H9 (cell line): Measurements from ENCODE around the gene BAG2. TPM values are rescaled to one million over a fixed set of nuclear protein-coding genes. Genes with fewer than 3 reads are reported as not detected.

Experiments
- DNase-seq: peaks from one replicate; pipeline ENCODE4 v3.0.0-alpha.2; 2017
- H2AFZ ChIP-seq: one replicate; pipeline ENCODE4 v1.6.1; 2013; ENCODE audit warnings: mild to moderate bottlenecking, low read length, control low read depth, moderate library complexity
- H2AK5ac ChIP-seq: 2 replicates; pipeline ENCODE4 v1.6.1; 2013; ENCODE audit warnings: low read length, control low read depth, mixed read lengths; ENCODE audit not compliant: insufficient read length
- H2BK120ac ChIP-seq: one replicate; pipeline ENCODE4 v1.6.1; 2013; ENCODE audit warnings: low read depth, mild to moderate bottlenecking, low read length, control low read depth, inconsistent platforms; ENCODE audit not compliant: poor library complexity, severe bottlenecking
- H2BK12ac ChIP-seq: 2 replicates; pipeline ENCODE4 v1.6.1; 2013; ENCODE audit warnings: low read length, control low read depth, mixed read lengths, low read depth; ENCODE audit not compliant: insufficient read length
- H2BK15ac ChIP-seq: 2 replicates; pipeline ENCODE4 v1.6.1; 2013; ENCODE audit warnings: low read depth, low read length, control low read depth
- H2BK20ac ChIP-seq: one replicate; pipeline ENCODE4 v1.6.1; 2013; ENCODE audit warnings: low read depth, mild to moderate bottlenecking, low read length, control low read depth, inconsistent platforms; ENCODE audit not compliant: poor library complexity, severe bottlenecking
- H2BK5ac ChIP-seq: 2 replicates; pipeline ENCODE4 v1.6.1; 2013; ENCODE audit warnings: low read length, control low read depth, mixed read lengths; ENCODE audit not compliant: insufficient read length
- H3K14ac ChIP-seq: 2 replicates; pipeline ENCODE4 v1.6.1; 2013; ENCODE audit warnings: low read length, control low read depth; ENCODE audit not compliant: insufficient read depth
- H3K18ac ChIP-seq: 2 replicates; pipeline ENCODE4 v1.6.1; 2013; ENCODE audit warnings: low read depth, mild to moderate bottlenecking, mixed read lengths, low read length, control low read depth; ENCODE audit not compliant: insufficient read length
- H3K23ac ChIP-seq: 2 replicates; pipeline ENCODE4 v1.6.1; 2013; ENCODE audit warnings: low read length, control low read depth, mixed read lengths, low read depth; ENCODE audit not compliant: insufficient read length
- H3K23me2 ChIP-seq: 2 replicates; pipeline ENCODE4 v1.6.1; 2013; ENCODE audit warnings: low read depth, mild to moderate bottlenecking, mixed read lengths, low read length, control low read depth; ENCODE audit not compliant: insufficient read length, poor library complexity, severe bottlenecking
- H3K27ac ChIP-seq: 2 replicates; pipeline ENCODE4 v1.5.1; 2013; ENCODE audit warnings: low read length, control low read depth, mixed read lengths, low read depth; ENCODE audit not compliant: insufficient read length
- H3K27me3 ChIP-seq: 2 replicates; pipeline ENCODE4 v1.6.1; 2013; ENCODE audit warnings: low read length, control low read depth, inconsistent platforms; ENCODE audit not compliant: insufficient read depth
- H3K4ac ChIP-seq: 2 replicates; pipeline ENCODE4 v1.6.1; 2013; ENCODE audit warnings: low read depth, mild to moderate bottlenecking, control low read depth, inconsistent platforms, low read length, moderate library complexity
- H3K4me1 ChIP-seq: 2 replicates; pipeline ENCODE4 v1.6.1; 2013; ENCODE audit warnings: low read length, control low read depth, inconsistent platforms; ENCODE audit not compliant: insufficient read depth
- H3K4me2 ChIP-seq: 2 replicates; pipeline ENCODE4 v1.6.1; 2013; ENCODE audit warnings: low read length, control low read depth, mixed read lengths; ENCODE audit not compliant: insufficient read length, insufficient read depth
- H3K56ac ChIP-seq: 2 replicates; pipeline ENCODE4 v1.6.1; 2013; ENCODE audit warnings: low read depth, mild to moderate bottlenecking, mixed read lengths, low read length, control low read depth; ENCODE audit not compliant: insufficient read length
- H3K79me1 ChIP-seq: 2 replicates; pipeline ENCODE4 v1.6.1; 2013; ENCODE audit warnings: low read depth, mild to moderate bottlenecking, moderate library complexity, low read length, control low read depth, inconsistent platforms; ENCODE audit not compliant: insufficient read depth, poor library complexity, severe bottlenecking
- H3K79me2 ChIP-seq: 2 replicates; pipeline ENCODE4 v1.6.1; 2013; ENCODE audit warnings: low read length, control low read depth, inconsistent platforms; ENCODE audit not compliant: insufficient read depth
- H3K9ac ChIP-seq: 2 replicates; pipeline ENCODE4 v1.6.1; 2013; ENCODE audit warnings: low read length, control low read depth, mixed read lengths; ENCODE audit not compliant: insufficient read length; ENCODE audit errors: extremely low read depth
- H3K9me3 ChIP-seq: one replicate; pipeline ENCODE4 v1.6.1; 2013; ENCODE audit warnings: low read depth, low read length, inconsistent platforms; ENCODE audit not compliant: control insufficient read depth
- H3T11ph ChIP-seq: one replicate; pipeline ENCODE4 v1.6.1; 2013; ENCODE audit warnings: mild to moderate bottlenecking, low read length, control low read depth, inconsistent platforms
- H4K20me1 ChIP-seq: one replicate; pipeline ENCODE4 v1.6.1; 2013; ENCODE audit not compliant: control insufficient read depth, insufficient read length, insufficient read depth
- H4K5ac ChIP-seq: 2 replicates; pipeline ENCODE4 v1.6.1; 2013; ENCODE audit warnings: low read depth, mild to moderate bottlenecking, mixed read lengths, low read length, control low read depth; ENCODE audit not compliant: insufficient read length
- H4K8ac ChIP-seq: replicated peaks from 2 replicates; pipeline ENCODE4 v1.6.1; 2013; ENCODE audit warnings: low read length, control low read depth, mixed read lengths, low read depth; ENCODE audit not compliant: insufficient read length
- H4K91ac ChIP-seq: 2 replicates; pipeline ENCODE4 v1.6.1; 2013; ENCODE audit warnings: low read depth, mild to moderate bottlenecking, moderate library complexity, mixed read lengths, low read length, control low read depth; ENCODE audit not compliant: insufficient read length
- H3K27ac Mint-ChIP-seq, 3 experiments: 2 replicates in 2 of 3; 3 replicates in 1 of 3; pipeline ENCODE4 v1.8.0; 2020 to 2021; ENCODE audit warnings: mixed read lengths in 3 of 3, mild to moderate bottlenecking in 1 of 3, moderate library complexity in 1 of 3
- H3K27me3 Mint-ChIP-seq: 2 replicates; pipeline ENCODE4 v1.8.0; 2021; ENCODE audit warnings: low read depth, mild to moderate bottlenecking, moderate library complexity, mixed read lengths
- H3K36me3 Mint-ChIP-seq, 3 experiments: 2 replicates in 2 of 3; 3 replicates in 1 of 3; pipeline ENCODE4 v1.8.0; 2020 to 2021; ENCODE audit warnings: low read depth in 3 of 3, mixed read lengths in 3 of 3; ENCODE audit not compliant: insufficient read depth in 1 of 3
- H3K4me1 Mint-ChIP-seq, 2 experiments: 2 replicates each; pipeline ENCODE4 v1.8.0; 2020; ENCODE audit warnings: mixed read lengths in 2 of 2
- H3K4me3 Mint-ChIP-seq, 2 experiments: 2 replicates in 1 of 2; 3 replicates in 1 of 2; pipeline ENCODE4 v1.8.0; 2020 to 2021; ENCODE audit warnings: mild to moderate bottlenecking in 2 of 2, mixed read lengths in 2 of 2, moderate library complexity in 1 of 2
- H3K9me3 Mint-ChIP-seq, 2 experiments: 2 replicates in 1 of 2; 3 replicates in 1 of 2; pipeline ENCODE4 v1.8.0; 2020; ENCODE audit warnings: mild to moderate bottlenecking in 2 of 2, mixed read lengths in 2 of 2, moderate library complexity in 1 of 2
- CTCF ChIP-seq: fragments of 200-600 bp; sonication (generic); conservative IDR thresholded peaks from 3 replicates; pipeline ENCODE4 v1.8.0; 2021; ENCODE audit warnings: antibody characterized with exemption, mild to moderate bottlenecking
- WGBS: extraction: QIAGEN DNeasy Blood & Tissue Kit; methylation state at CpG from one replicate; pipeline ENCODE4 v1.1.7; 2013; ENCODE audit warnings: missing lambda C conversion rate, low lambda C conversion rate, mixed read lengths; ENCODE audit not compliant: insufficient read length; ENCODE audit errors: extremely low coverage; 5-methylcytosine and 5-hydroxymethylcytosine counted together
- total RNA-seq: library from RNA; stranded (reverse); gene quantifications from 2 replicates; pipeline ENCODE4 v1.2.1, GENCODE V29; 2021

The BAG2 gene
- total RNA-seq, 1 experiment from 2014 or later: 8.4 TPM

- Histone ChIP-seq H3K14ac (no peak overlapping the region), H3K4me2 (no peak overlapping the region), H3K4ac (no peak overlapping the region), H3K9me3 (no peaks in the 10 kb centered on the region), H3K4me1 (no peaks in the 10 kb centered on the region; the same call in 1 of the 2 replicates), H2BK12ac (no peak overlapping the region), H2AFZ (no peak overlapping the region), H2AK5ac (no peak overlapping the region), H4K5ac (no peak overlapping the region), H2BK20ac (no peak overlapping the region), H3K23ac (no peak overlapping the region), H2BK5ac (no peak overlapping the region), H3K27ac (no peak overlapping the region), H4K8ac (no peak overlapping the region), H3K56ac (no peak overlapping the region), H4K91ac (no peak overlapping the region), H3K9ac (no peak overlapping the region), H3K79me1 (peaks cover 14% of the 10 kb centered on the region), H3K18ac (no peak overlapping the region), H3K27me3 (no peaks in the 10 kb centered on the region), H4K20me1 (no peaks in the 10 kb centered on the region), H2BK120ac (no peak overlapping the region), H2BK15ac (no peak overlapping the region), H3T11ph (no peak overlapping the region), H3K79me2 (peaks cover 13% of the 10 kb centered on the region; the same call in 1 of the 2 replicates), H3K23me2 (no peaks in the 10 kb centered on the region)
- no peak for DNase-seq
- peaks cover 4 to 16% of the 10 kb centered on the region in 2 experiments; a peak in 3 of 5 replicates for H3K9me3 Mint-ChIP-seq
- no peak overlapping the region for H3K4me3 Mint-ChIP-seq
- no peaks in the 10 kb centered on the region for H3K27me3 Mint-ChIP-seq
- no peak overlapping the region for H3K27ac Mint-ChIP-seq
- H3K4me1 Mint-ChIP-seq: peaks cover 44 to 45% of the 10 kb centered on the region in 2 experiments
- peaks cover 8 to 36% (median 11%) of the 10 kb centered on the region in 3 experiments for H3K36me3 Mint-ChIP-seq
- no CpG with 5 or more reads among the region's 11 CpGs for WGBS
- no peak for TF ChIP-seq CTCF
Observed at GRCh38 chr6:57217270-57217669, 45.1 kb downstream of the BAG2 start.
